Karpas-422 (cell line): ENCODE data around the gene CSH1. TPM values are rescaled to one million over a fixed set of nuclear protein-coding genes. Genes with fewer than 3 reads are reported as not detected.
"Not testable (repeated sequence)": the region's sequence is repeated elsewhere in the genome, so short reads cannot be mapped to it uniquely, and the experiment has no call there.

ENCODE experiments used
- DNase-seq: peaks from one replicate; pipeline ENCODE4 v3.0.0-alpha.2; 2015
- H2AFZ ChIP-seq: fragments of 200-600 bp; sonication (generic); 2 replicates; pipeline ENCODE4 v1.6.1; 2014; ENCODE audit warnings: antibody characterized with exemption, low read length, mixed read lengths
- H3K27ac ChIP-seq: fragments of 200-600 bp; sonication (generic); 2 replicates; pipeline ENCODE4 v1.5.1; 2014; ENCODE audit warnings: mild to moderate bottlenecking, low read length, moderate library complexity
- H3K27me3 ChIP-seq: fragments of 200-600 bp; sonication (generic); 2 replicates; pipeline ENCODE4 v1.6.1; 2014; ENCODE audit warnings: low read length, mixed read lengths
- H3K36me3 ChIP-seq: fragments of 200-600 bp; sonication (generic); 2 replicates; pipeline ENCODE4 v1.6.1; 2014; ENCODE audit warnings: low read length, mixed read lengths; ENCODE audit not compliant: insufficient read depth
- H3K4me1 ChIP-seq: fragments of 200-600 bp; sonication (generic); 2 replicates; pipeline ENCODE4 v1.6.1; 2014; ENCODE audit warnings: mild to moderate bottlenecking, low read length, mixed read lengths
- H3K4me2 ChIP-seq: fragments of 200-600 bp; sonication (generic); 2 replicates; pipeline ENCODE4 v1.6.1; 2014; ENCODE audit warnings: low read length, low read depth, mild to moderate bottlenecking; ENCODE audit not compliant: poor library complexity, severe bottlenecking
- H3K4me3 ChIP-seq: fragments of 200-600 bp; sonication (generic); 2 replicates; pipeline ENCODE4 v1.5.1; 2014; ENCODE audit warnings: mild to moderate bottlenecking, antibody characterized with exemption, low read length, mixed read lengths
- H3K79me2 ChIP-seq: fragments of 200-600 bp; sonication (generic); 2 replicates; pipeline ENCODE4 v1.6.1; 2014; ENCODE audit warnings: mild to moderate bottlenecking, low read length, mixed read lengths
- H3K9ac ChIP-seq: fragments of 200-600 bp; sonication (generic); 2 replicates; pipeline ENCODE4 v1.6.0; 2014; ENCODE audit warnings: low read length
- H3K9me2 ChIP-seq: fragments of 200-600 bp; sonication (generic), shearing (Covaris generic); replicated peaks from 2 replicates; pipeline ENCODE4 v1.6.0; 2014; ENCODE audit warnings: mild to moderate bottlenecking, low read length, moderate library complexity; ENCODE audit not compliant: insufficient read depth
- H3K9me3 ChIP-seq: fragments of 300-700, 200-600 bp; sonication (generic); 2 replicates; pipeline ENCODE4 v1.6.1; 2014; ENCODE audit warnings: low read length, mixed read lengths
- H4K20me1 ChIP-seq: fragments of 200-600 bp; sonication (generic); 2 replicates; pipeline ENCODE4 v1.6.1; 2014; ENCODE audit warnings: mild to moderate bottlenecking, antibody characterized with exemption, low read length, low read depth; ENCODE audit not compliant: insufficient read depth
- total RNA-seq: library from RNA; depleted of rRNA; stranded (reverse); fragments of >200 nt; shearing (Covaris generic); gene quantifications from 2 replicates; pipeline ENCODE4 v1.2.3, GENCODE V29; 2014; ENCODE audit warnings: low replicate concordance

CSH1 gene
- total RNA-seq, 1 experiment from 2014 or later = not detected

DNA sequence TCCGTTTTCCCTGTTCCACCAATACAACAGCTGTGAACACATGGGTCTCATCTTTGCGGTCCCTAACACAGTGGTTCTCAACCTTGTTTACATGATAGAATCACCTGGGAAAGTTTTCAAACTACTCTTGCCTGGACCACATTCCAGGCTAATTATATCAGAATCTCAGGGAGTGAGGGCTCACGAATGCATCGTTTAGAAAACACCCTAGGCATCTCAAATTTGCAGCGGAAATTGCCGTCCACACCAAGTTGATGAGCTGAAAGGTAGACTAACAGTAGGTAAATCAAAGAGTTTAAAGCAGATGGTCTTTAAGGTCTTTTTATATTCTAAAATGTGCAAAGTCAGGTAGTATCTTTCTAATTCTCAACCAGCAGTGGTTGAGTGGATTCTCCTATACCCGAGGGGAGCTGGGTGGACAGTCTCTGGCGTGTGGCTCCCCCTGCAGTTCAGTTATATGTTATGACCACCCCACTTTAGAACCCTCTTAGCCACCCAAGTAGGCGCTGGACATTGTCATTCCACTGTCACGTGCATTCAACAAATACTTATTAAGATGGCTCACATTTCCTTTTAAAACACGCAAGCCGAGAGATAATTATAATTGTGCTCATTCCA lies 10.9 kb upstream of the CSH1 start:
- not testable (repeated sequence) for H3K27ac ChIP-seq, H3K4me3 ChIP-seq, H3K36me3 ChIP-seq, H3K9me2 ChIP-seq, H2AFZ ChIP-seq, H3K4me1 ChIP-seq, H3K27me3 ChIP-seq, H3K4me2 ChIP-seq, H4K20me1 ChIP-seq, H3K9ac ChIP-seq, H3K79me2 ChIP-seq, H3K9me3 ChIP-seq
- DNase-seq = peak; percentile 57

DNA sequence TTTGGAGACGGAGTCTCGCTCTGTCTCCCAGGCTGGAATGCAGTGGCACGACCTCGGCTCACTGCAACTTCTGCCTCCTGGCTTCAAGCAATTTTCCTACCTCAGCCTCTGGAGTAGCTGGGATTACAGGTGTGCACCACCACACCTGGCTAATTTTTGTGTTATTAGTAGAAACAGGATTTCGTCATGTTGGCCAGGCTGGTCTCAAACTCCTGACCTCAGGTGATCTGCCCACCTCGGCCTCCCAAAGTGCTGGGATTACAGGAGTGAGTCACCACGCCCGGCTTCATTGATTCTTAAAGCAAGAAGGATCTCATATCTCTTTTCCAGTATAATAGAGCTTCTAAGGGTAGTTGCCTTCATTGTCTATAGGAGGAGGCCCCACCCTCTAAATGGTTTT lies 8.4 kb upstream of the CSH1 start:
- not testable (repeated sequence) for DNase-seq, H3K4me1 ChIP-seq, H3K4me2 ChIP-seq, H3K36me3 ChIP-seq, H3K9ac ChIP-seq, H3K9me2 ChIP-seq, H3K9me3 ChIP-seq, H3K4me3 ChIP-seq, H3K27ac ChIP-seq, H4K20me1 ChIP-seq, H3K27me3 ChIP-seq, H2AFZ ChIP-seq, H3K79me2 ChIP-seq

DNA sequence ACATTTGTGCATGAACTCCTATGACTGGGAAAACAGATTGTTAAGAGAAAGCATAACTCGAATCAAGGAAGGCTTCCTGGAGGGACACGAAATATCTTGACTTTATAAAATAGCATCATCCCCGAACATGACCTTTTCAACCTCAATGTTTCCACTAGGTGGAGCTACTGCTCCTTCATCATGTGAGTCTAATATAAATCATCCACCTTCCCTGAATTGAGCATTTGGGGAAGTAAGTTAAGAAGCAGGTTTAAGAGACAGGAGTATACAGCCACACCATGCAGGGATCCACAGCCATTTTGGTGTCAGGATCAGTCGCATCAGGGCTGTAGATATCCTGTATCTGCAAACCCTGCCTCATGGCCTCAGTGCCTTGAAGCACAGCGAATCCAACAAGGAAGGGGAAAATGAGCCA lies 7.4 kb upstream of the CSH1 start:
- H3K9me3 ChIP-seq, H3K79me2 ChIP-seq, H3K4me3 ChIP-seq, H3K9ac ChIP-seq, H3K36me3 ChIP-seq, H4K20me1 ChIP-seq, H2AFZ ChIP-seq, H3K27me3 ChIP-seq, H3K9me2 ChIP-seq, DNase-seq, H3K4me1 ChIP-seq, H3K4me2 ChIP-seq, H3K27ac ChIP-seq: not testable (repeated sequence)

DNA sequence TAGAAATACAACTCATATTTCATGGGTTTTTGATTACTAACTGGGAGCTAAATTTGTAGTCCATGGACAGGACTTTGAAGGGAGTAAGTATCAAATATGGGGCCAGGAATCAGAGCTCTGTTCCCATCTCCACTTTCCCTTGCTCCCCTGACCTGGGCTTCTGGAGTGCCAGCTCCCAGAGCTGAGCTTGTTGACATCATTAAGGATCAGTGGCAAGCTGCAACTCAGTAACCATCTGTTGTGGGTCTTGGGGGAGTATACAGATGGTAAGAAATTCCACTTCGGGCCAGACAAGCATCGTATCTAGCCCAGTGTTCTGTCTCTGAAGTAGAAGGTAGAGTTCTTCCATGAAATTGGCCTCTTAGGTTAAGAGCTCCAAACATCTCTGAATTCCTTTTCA lies 5.6 kb upstream of the CSH1 start:
- DNase-seq, H3K9me2 ChIP-seq, H3K27me3 ChIP-seq, H3K4me3 ChIP-seq, H2AFZ ChIP-seq, H3K4me2 ChIP-seq, H3K9me3 ChIP-seq, H3K4me1 ChIP-seq, H4K20me1 ChIP-seq, H3K36me3 ChIP-seq, H3K27ac ChIP-seq, H3K9ac ChIP-seq, H3K79me2 ChIP-seq: not testable (repeated sequence)

DNA sequence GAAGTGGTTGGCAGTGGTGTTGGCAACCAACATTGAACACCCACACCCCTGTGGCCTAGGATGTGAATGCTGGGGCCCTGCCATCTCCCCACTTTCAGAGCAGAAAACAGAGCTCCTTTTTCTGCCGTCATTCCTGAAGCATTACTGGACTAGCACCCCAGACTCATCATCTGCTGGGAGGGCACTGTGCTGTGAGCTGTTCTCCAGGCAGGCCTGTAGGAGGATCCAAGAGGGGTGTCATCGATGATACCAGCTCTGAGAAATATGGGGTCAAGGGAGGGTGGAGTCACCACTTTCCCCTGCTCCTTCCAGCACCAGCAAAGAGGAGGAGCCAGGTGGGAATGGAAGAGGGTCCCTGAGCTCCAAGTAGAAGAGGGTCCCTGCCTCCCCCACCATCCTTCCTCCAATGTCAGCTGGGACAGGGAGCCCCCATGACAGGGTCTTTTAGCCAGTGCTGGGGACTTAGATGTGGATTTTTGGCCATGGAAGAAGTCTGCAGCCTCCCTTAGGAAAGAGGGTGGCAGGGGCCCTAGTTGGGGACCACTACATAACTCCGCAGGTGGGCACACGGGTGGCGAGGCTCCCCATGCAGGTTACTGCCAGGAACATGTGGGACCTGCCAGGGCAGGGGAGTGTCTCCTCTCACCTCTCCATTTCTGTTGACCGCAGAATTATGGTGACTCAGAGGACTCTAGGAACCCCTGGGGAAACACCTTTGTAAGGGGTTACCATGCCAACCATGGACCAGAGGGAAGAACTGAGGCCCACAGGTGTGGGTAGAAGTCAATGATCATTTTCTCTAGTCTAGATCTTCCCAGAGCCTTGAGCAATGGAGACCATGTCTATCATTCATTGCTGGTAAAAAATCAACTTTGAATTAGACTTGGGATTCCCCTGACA lies 2.8 kb upstream of the CSH1 start:
- H3K79me2 ChIP-seq, H3K9ac ChIP-seq, H3K27me3 ChIP-seq, H3K4me2 ChIP-seq, H4K20me1 ChIP-seq, H3K27ac ChIP-seq, H3K36me3 ChIP-seq, H3K9me3 ChIP-seq, DNase-seq, H3K4me3 ChIP-seq, H2AFZ ChIP-seq, H3K4me1 ChIP-seq, H3K9me2 ChIP-seq: not testable (repeated sequence)

DNA sequence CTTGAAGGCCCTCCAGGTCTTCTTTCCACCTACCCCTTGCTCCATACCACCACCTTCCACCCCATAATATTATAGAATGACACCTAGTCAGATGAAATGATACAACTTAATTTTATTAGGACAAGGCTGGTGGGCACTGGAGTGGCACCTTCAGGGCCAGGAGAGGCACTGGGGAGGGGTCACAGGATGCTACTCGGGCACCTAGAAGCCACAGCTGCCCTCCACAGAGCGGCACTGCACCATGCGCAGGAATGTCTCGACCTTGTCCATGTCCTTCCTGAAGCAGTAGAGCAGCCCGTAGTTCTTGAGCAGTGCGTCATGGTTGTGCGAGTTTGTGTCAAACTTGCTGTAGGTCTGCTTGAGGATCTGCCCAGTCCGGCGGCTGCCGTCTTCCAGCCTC lies 1.6 kb downstream of the CSH1 start:
- not testable (repeated sequence) for H3K79me2 ChIP-seq, H4K20me1 ChIP-seq, H3K36me3 ChIP-seq, H3K27ac ChIP-seq, H3K9me3 ChIP-seq, H3K4me3 ChIP-seq, H3K9me2 ChIP-seq, H2AFZ ChIP-seq, H3K4me1 ChIP-seq, DNase-seq, H3K9ac ChIP-seq, H3K4me2 ChIP-seq, H3K27me3 ChIP-seq

DNA sequence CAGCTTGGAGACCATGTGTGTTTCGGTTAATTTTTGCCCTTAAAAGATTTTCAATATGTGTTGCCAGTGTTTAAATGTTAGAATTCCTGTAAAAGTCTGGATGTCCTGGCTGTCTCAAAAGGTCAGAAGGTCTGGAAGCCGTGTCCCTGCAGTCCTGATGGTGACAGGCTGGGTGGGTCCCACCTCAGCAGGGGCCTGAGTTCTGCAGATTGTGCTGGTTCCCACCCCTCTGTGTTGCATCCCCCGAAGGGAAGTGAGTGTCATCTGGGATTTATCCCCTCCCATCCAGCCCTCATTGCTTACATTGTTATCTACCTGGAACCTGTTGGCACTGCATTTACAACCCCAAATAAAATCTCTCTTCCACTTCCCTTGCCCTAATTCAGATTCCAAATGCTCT lies 2.4 kb downstream of the CSH1 start:
- not testable (repeated sequence) for H3K9ac ChIP-seq, DNase-seq, H3K4me2 ChIP-seq, H3K4me1 ChIP-seq, H3K79me2 ChIP-seq, H3K27ac ChIP-seq, H3K4me3 ChIP-seq, H3K9me3 ChIP-seq, H2AFZ ChIP-seq, H3K27me3 ChIP-seq, H4K20me1 ChIP-seq, H3K36me3 ChIP-seq, H3K9me2 ChIP-seq

DNA sequence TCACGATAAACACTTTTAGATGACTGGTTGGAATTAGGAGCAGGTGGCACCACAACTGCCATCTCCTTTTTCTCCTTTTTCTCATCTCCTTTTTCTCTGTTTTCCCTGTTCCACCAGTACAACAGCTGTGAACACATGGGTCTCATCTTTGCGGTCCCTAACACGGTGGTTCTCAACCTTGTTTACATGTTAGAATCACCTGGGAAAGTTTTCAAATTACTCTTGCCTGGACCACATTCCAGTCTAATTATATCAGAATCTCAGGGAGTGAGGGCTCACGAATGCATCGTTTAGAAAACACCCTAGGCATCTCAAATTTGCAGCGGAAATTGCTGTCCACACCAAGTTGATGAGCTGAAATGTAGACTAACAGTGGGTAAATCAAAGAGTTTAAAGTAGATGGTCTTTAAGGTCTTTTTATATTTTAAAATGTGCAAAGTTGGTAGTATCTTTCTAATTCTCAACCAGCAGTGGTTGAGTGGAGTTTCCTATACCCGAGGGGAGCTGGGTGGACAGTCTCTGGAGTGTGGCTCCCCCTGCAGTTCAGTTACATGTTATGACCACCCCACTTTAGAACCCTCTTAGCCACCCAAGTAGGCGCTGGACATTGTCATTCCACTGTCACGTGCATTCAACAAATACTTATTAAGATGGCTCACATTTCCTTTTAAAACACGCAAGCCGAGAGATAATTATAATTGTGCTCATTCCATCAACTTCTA lies 3.9 kb downstream of the CSH1 start:
- H3K4me1 ChIP-seq, H3K4me3 ChIP-seq, H3K9me2 ChIP-seq, H3K27ac ChIP-seq, H3K9ac ChIP-seq, H3K79me2 ChIP-seq, H3K36me3 ChIP-seq, H2AFZ ChIP-seq, H4K20me1 ChIP-seq, H3K27me3 ChIP-seq, H3K9me3 ChIP-seq, H3K4me2 ChIP-seq: not testable (repeated sequence)
- DNase-seq = peak; percentile 53
